Ascending aorta (tissue), 2 donors: Measurements from ENCODE around the gene ROR1. TPM values are rescaled to one million over a fixed set of nuclear protein-coding genes. Genes with fewer than 3 reads are reported as not detected.
"Not testable (repeated sequence)": the region's sequence is repeated elsewhere in the genome, so short reads cannot be mapped to it uniquely, and the experiment has no call there.

ENCODE experiments used
- DNase-seq, 2 donors: peaks; one replicate each; pipeline ENCODE4 v3.0.0-alpha.2; 2019; ENCODE audit warnings: low spot score in 2 of 2
- H3K27ac ChIP-seq, 2 donors: fragments of 200-600 bp; sonication (generic); one replicate each; pipeline ENCODE4 v1.5.1; 2016 to 2017; ENCODE audit warnings: mild to moderate bottlenecking in 1 of 2
- H3K27me3 ChIP-seq: fragments of 200-600 bp; sonication (generic); one replicate; pipeline ENCODE4 v1.5.1; 2017
- H3K36me3 ChIP-seq, 2 donors: fragments of 200-600 bp; sonication (generic); one replicate each; pipeline ENCODE4 v1.5.1; 2016
- H3K4me1 ChIP-seq, 2 donors: fragments of 200-600 bp; sonication (generic); one replicate each; pipeline ENCODE4 v1.5.1; 2016 to 2017; ENCODE audit warnings: mild to moderate bottlenecking in 1 of 2
- H3K4me3 ChIP-seq, 2 donors: fragments of 200-600 bp; sonication (generic); one replicate each; pipeline ENCODE4 v1.5.1; 2016 to 2017; ENCODE audit warnings: mild to moderate bottlenecking in 1 of 2
- H3K9me3 ChIP-seq, 2 donors: fragments of 200-600 bp; sonication (generic); one replicate each; pipeline ENCODE4 v1.5.1; 2016
- CTCF ChIP-seq, 3 experiments: fragments of 200-600 bp in 2 of 3; fragments of 450-650 bp in 1 of 3; sonication (generic) in 2 of 3; IDR thresholded peaks; one replicate each; pipeline ENCODE4 v1.5.1; 2016 to 2019; ENCODE audit warnings: antibody characterized with exemption in 3 of 3, mild to moderate bottlenecking in 1 of 3, moderate library complexity in 1 of 3
- intact Hi-C: fragments of 100-400 bp; cut with DNase I; formaldehyde crosslinking; loops from one replicate; pipeline ENCODE4 v1.15.1; 2023
- total RNA-seq: library from RNA; depleted of rRNA; stranded (reverse); fragments of >200 nt; gene quantifications from one replicate; pipeline ENCODE4 v1.1.0, GENCODE V29; 2016

Gene ROR1
- total RNA-seq, 1 donor from 2014 or later = 115 TPM

- H3K27me3 ChIP-seq = no peaks in the 10 kb centered on the region
- peaks cover 3 to 55% of the 10 kb centered on the region in 2 donors for H3K4me1 ChIP-seq
- no peak overlapping the region for H3K4me3 ChIP-seq
- no peak for DNase-seq
- no peaks in the 10 kb centered on the region for H3K36me3 ChIP-seq
- TF ChIP-seq CTCF (IDR thresholded peaks at IDR 0.05) = no peak
- peak overlapping the region; percentile 29 to 46 for H3K27ac ChIP-seq
- H3K9me3 ChIP-seq = peaks cover 0 to 12% of the 10 kb centered on the region in 2 donors
- intact Hi-C loops = no loop called here
Observed at GRCh38 chr1:63810936-63811469, 37.2 kb downstream of the ROR1 start.

GRCh38 chr1:63812071-63812700 lies 38.4 kb downstream of the ROR1 start:
- H3K4me1 ChIP-seq = peaks cover 7 to 66% of the 10 kb centered on the region in 2 donors
- intact Hi-C loops = no loop called here

GRCh38 chr1:63813829-63814277 lies 40.0 kb downstream of the ROR1 start:
- H3K27ac ChIP-seq = peak overlapping the region; percentile 71 to 75
- H3K9me3 ChIP-seq = peaks cover 0 to under 1% of the 10 kb centered on the region in 2 donors
- H3K4me1 ChIP-seq = peaks cover 7 to 82% of the 10 kb centered on the region in 2 donors
- no peaks in the 10 kb centered on the region for H3K27me3 ChIP-seq
- TF ChIP-seq CTCF (IDR thresholded peaks at IDR 0.05) = no peak
- intact Hi-C loops = loop anchor here (2.0 kb wide), 1 partner anchor 39 kb away; the partner anchor contains the start of gene ROR1
- DNase-seq = peak in 1 of 2 donors; percentile 70
- H3K4me3 ChIP-seq = no peak overlapping the region
- no peaks in the 10 kb centered on the region for H3K36me3 ChIP-seq

More at GRCh38 chr1:63812071-63812700, 38.4 kb downstream of the ROR1 start:
- Histone ChIP-seq H3K27ac (peak overlapping the region; percentile 71 to 75), H3K36me3 (no peaks in the 10 kb centered on the region), H3K9me3 (peaks cover 0 to 12% of the 10 kb centered on the region in 2 donors), H3K4me3 (no peak overlapping the region), H3K27me3 (no peaks in the 10 kb centered on the region)
- TF ChIP-seq CTCF (IDR thresholded peaks at IDR 0.05) = no peak
- no peak for DNase-seq

GRCh38 chr1:63816217-63816815 lies 42.5 kb downstream of the ROR1 start:
- peak overlapping the region; percentile 38 to 75 for H3K27ac ChIP-seq
- H3K36me3 ChIP-seq, H3K27me3 ChIP-seq, H3K4me3 ChIP-seq, intact Hi-C loops, H3K9me3 ChIP-seq, DNase-seq: not testable (repeated sequence)
- peaks cover 4 to 75% of the 10 kb centered on the region in 2 donors for H3K4me1 ChIP-seq

GRCh38 chr1:63817152-63817667 lies 43.4 kb downstream of the ROR1 start:
- no peaks in the 10 kb centered on the region for H3K9me3 ChIP-seq
- intact Hi-C loops = no loop called here
- no peaks in the 10 kb centered on the region for H3K27me3 ChIP-seq
- peaks cover 4 to 75% of the 10 kb centered on the region in 2 donors for H3K4me1 ChIP-seq
- TF ChIP-seq CTCF (IDR thresholded peaks at IDR 0.05) = no peak
- no peak overlapping the region for H3K27ac ChIP-seq
- no peak overlapping the region for H3K4me3 ChIP-seq
- DNase-seq = no peak
- H3K36me3 ChIP-seq = no peaks in the 10 kb centered on the region

- Histone ChIP-seq H3K4me1 (peaks cover 4 to 74% of the 10 kb centered on the region in 2 donors), H3K9me3 (no peaks in the 10 kb centered on the region), H3K27me3 (no peaks in the 10 kb centered on the region), H3K36me3 (no peaks in the 10 kb centered on the region), H3K27ac (no peak overlapping the region), H3K4me3 (no peak overlapping the region)
- no peak for DNase-seq
- no peak for TF ChIP-seq CTCF (IDR thresholded peaks at IDR 0.05)
- intact Hi-C loops = no loop called here
Observed at GRCh38 chr1:63817700-63818099, 43.9 kb downstream of the ROR1 start.
